ENCODE data around the gene LRRC51. TPM values are rescaled to one million over a fixed set of nuclear protein-coding genes. Genes with fewer than 3 reads are reported as not detected.

The LRRC51 gene
- polyA plus RNA-seq, 3 donors, result 1.3 to 1.9 (median 1.6) TPM

GRCh38 chr11:72120930-72121329 is 40.3 kb downstream of the LRRC51 start:
- H3K36me3 ChIP-seq (replicated peaks in 1 of 2; ENCODE audit: control insufficient read depth in 1 of 2, insufficient read depth in 2 of 2, low read length in 2 of 2), result no peaks in the 10 kb centered on the region
- intact Hi-C loops (cut with micrococcal nuclease), result no loop called here
- H4K20me1 ChIP-seq (ENCODE audit: insufficient read depth, low read length), result no peaks in the 10 kb centered on the region
- no peak for DNase-seq
- H3K9me3 Mint-ChIP-seq, result peaks cover 0 to 6% (median 4%) of the 10 kb centered on the region in 7 donors
- no peak overlapping the region for H3K4me3 ChIP-seq (replicated peaks in 1 of 3; ENCODE audit: low read depth in 2 of 3, low read length in 3 of 3)
- no peak overlapping the region for H3K4me2 ChIP-seq (replicated peaks; ENCODE audit: extremely low read depth, low read length, poor library complexity, severe bottlenecking)
- H3K79me2 ChIP-seq (ENCODE audit: insufficient read depth, low read length), result no peaks in the 10 kb centered on the region
- peaks cover 0 to 6% of the 10 kb centered on the region in 2 donors for H3K36me3 Mint-ChIP-seq
- H3K4me1 Mint-ChIP-seq, result peaks cover 48% of the 10 kb centered on the region
- H3K27me3 Mint-ChIP-seq (ENCODE audit: low read depth in 3 of 3), result peaks cover 0 to 3% (median 0%) of the 10 kb centered on the region in 3 donors
- H3K27ac ChIP-seq (ENCODE audit: low read depth in 1 of 2, low read length in 2 of 2), result no peak overlapping the region
- H3K4me1 ChIP-seq (ENCODE audit: control insufficient read depth in 1 of 2, insufficient read depth in 2 of 2, low read length in 2 of 2), result peaks cover 43 to 48% of the 10 kb centered on the region in 2 donors
- H3K9ac ChIP-seq (ENCODE audit: insufficient read depth, low read length, poor library complexity, severe bottlenecking), result no peak overlapping the region
- H3K27ac Mint-ChIP-seq, result peak overlapping the region in 1 of 7 donors; percentile 81
- H3K9me3 ChIP-seq (replicated peaks in 1 of 2; ENCODE audit: control insufficient read depth in 1 of 2, insufficient read depth in 1 of 2, low read length in 2 of 2), result peaks cover 0 to 5% of the 10 kb centered on the region in 2 donors
- peak overlapping the region in 1 of 2 donors; percentile 16 for H3K4me3 Mint-ChIP-seq
- TF ChIP-seq, protein P1, sequence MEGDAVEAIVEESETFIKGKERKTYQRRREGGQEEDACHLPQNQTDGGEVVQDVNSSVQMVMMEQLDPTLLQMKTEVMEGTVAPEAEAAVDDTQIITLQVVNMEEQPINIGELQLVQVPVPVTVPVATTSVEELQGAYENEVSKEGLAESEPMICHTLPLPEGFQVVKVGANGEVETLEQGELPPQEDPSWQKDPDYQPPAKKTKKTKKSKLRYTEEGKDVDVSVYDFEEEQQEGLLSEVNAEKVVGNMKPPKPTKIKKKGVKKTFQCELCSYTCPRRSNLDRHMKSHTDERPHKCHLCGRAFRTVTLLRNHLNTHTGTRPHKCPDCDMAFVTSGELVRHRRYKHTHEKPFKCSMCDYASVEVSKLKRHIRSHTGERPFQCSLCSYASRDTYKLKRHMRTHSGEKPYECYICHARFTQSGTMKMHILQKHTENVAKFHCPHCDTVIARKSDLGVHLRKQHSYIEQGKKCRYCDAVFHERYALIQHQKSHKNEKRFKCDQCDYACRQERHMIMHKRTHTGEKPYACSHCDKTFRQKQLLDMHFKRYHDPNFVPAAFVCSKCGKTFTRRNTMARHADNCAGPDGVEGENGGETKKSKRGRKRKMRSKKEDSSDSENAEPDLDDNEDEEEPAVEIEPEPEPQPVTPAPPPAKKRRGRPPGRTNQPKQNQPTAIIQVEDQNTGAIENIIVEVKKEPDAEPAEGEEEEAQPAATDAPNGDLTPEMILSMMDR (IDR thresholded peaks at IDR 0.05), result no peak
- no peaks in the 10 kb centered on the region for H3K27me3 ChIP-seq (ENCODE audit: control insufficient read depth in 2 of 2, insufficient read depth in 2 of 2, low read length in 2 of 2)
- no peak overlapping the region for H2AFZ ChIP-seq (ENCODE audit: insufficient read depth, low read depth, low read length, poor library complexity, severe bottlenecking)
- 97% methylated on average over 2 of the region's 2 CpGs for WGBS (ENCODE audit: insufficient coverage)

DNA sequence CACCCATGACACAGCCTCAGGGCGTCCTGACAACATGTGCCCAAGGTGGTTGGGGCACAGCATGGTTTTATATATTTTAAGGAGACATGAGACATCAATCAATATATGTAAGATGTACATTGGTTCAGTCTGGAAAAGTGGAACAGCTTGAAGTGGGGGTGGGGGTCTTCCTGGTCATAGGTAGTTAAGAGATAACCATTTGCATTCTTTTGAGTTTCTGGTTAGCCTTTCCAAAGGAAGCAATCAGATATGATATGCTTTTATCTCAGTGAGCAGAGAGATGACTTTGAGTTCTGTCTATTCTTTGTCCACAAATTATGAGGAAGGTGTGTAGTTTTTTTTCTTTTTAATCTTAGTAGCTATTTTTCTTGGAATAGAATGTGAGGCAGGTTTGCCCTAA is 42.0 kb downstream of the LRRC51 start:
- H3K4me1 ChIP-seq (ENCODE audit: control insufficient read depth in 1 of 2, insufficient read depth in 2 of 2, low read length in 2 of 2), result peaks cover 30 to 37% of the 10 kb centered on the region in 2 donors
- H3K27ac Mint-ChIP-seq, result no peak overlapping the region
- no peak overlapping the region for H2AFZ ChIP-seq (ENCODE audit: insufficient read depth, low read depth, low read length, poor library complexity, severe bottlenecking)
- peaks cover 38% of the 10 kb centered on the region for H3K4me1 Mint-ChIP-seq
- no peak overlapping the region for H3K4me2 ChIP-seq (replicated peaks; ENCODE audit: extremely low read depth, low read length, poor library complexity, severe bottlenecking)
- TF ChIP-seq, protein P1 (IDR thresholded peaks at IDR 0.05), result no peak
- H3K9me3 Mint-ChIP-seq, result peaks cover 0 to 11% (median 6%) of the 10 kb centered on the region in 7 donors
- no peaks in the 10 kb centered on the region for H3K79me2 ChIP-seq (ENCODE audit: insufficient read depth, low read length)
- no peak overlapping the region for H3K4me3 ChIP-seq (replicated peaks in 1 of 3; ENCODE audit: low read depth in 2 of 3, low read length in 3 of 3)
- peaks cover 0 to 5% of the 10 kb centered on the region in 2 donors for H3K9me3 ChIP-seq (replicated peaks in 1 of 2; ENCODE audit: control insufficient read depth in 1 of 2, insufficient read depth in 1 of 2, low read length in 2 of 2)
- no peak overlapping the region for H3K27ac ChIP-seq (ENCODE audit: low read depth in 1 of 2, low read length in 2 of 2)
- WGBS (ENCODE audit: insufficient coverage), result no CpG with 5 or more reads among the region's 1 CpG
- intact Hi-C loops (cut with micrococcal nuclease), result no loop called here
- H3K36me3 Mint-ChIP-seq, result peaks cover 0 to 4% of the 10 kb centered on the region in 2 donors
- H3K36me3 ChIP-seq (replicated peaks in 1 of 2; ENCODE audit: control insufficient read depth in 1 of 2, insufficient read depth in 2 of 2, low read length in 2 of 2), result no peaks in the 10 kb centered on the region
- H3K4me3 Mint-ChIP-seq, result no peak overlapping the region
- no peaks in the 10 kb centered on the region for H4K20me1 ChIP-seq (ENCODE audit: insufficient read depth, low read length)
- H3K9ac ChIP-seq (ENCODE audit: insufficient read depth, low read length, poor library complexity, severe bottlenecking), result no peak overlapping the region
- no peaks in the 10 kb centered on the region for H3K27me3 Mint-ChIP-seq (ENCODE audit: low read depth in 3 of 3)
- no peak for DNase-seq
- no peaks in the 10 kb centered on the region for H3K27me3 ChIP-seq (ENCODE audit: control insufficient read depth in 2 of 2, insufficient read depth in 2 of 2, low read length in 2 of 2)

All from CD14-positive monocyte (primary cell).